ENCODE data around the gene NELFB.

GRCh38 chr9:137227853-137228505 is 27.1 kb upstream of the NELFB start:
- TF ChIP-seq CTCF (optimal IDR thresholded peaks at IDR 0.05 in 1 of 3, IDR thresholded peaks at IDR 0.05 in 1 of 3, conservative IDR thresholded peaks at IDR 0.05 in 1 of 3; ENCODE audit: extremely low read depth in 1 of 3, insufficient read depth in 2 of 3, low read length in 3 of 3) (no peak), EZH2 (IDR thresholded peaks at IDR 0.05; ENCODE audit: low read length) (no peak)
